B cell (primary cell): Measurements from ENCODE around the gene NCLN.

Experiments used
- EZH2 ChIP-seq: IDR thresholded peaks from 2 replicates; pipeline ENCODE4 v1.6.1; 2012; ENCODE audit warnings: borderline replicate concordance, low read depth, mild to moderate bottlenecking, moderate library complexity, low read length; ENCODE audit not compliant: insufficient read depth, poor library complexity, severe bottlenecking
- TF ChIP-seq, protein P1 (sequence below): fragments of 200-600 bp; IDR thresholded peaks from one replicate; pipeline ENCODE4 v1.8.0; 2022; ENCODE audit warnings: antibody characterized with exemption, mild to moderate bottlenecking

DNA sequence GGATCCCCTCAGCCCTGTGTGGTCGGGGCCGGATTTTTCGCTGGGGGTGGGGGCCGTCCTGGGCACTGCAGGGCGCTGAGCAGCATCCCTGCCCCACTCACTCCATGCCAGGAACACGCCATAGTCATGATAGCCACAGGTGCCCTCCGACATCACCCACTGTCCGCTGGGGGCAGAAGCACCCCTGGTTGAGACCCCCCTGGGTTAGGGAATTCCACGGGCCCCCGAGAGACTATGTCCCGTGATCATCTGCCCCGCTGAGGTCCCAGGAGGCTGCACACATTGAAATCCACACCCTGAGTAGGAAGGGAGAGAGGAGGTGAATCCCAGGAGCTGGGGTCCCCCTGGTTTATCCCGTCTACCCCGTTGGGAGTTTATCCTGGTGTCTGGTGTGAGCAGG, 16.2 kb downstream of the NCLN start:
- TF ChIP-seq, protein P1, sequence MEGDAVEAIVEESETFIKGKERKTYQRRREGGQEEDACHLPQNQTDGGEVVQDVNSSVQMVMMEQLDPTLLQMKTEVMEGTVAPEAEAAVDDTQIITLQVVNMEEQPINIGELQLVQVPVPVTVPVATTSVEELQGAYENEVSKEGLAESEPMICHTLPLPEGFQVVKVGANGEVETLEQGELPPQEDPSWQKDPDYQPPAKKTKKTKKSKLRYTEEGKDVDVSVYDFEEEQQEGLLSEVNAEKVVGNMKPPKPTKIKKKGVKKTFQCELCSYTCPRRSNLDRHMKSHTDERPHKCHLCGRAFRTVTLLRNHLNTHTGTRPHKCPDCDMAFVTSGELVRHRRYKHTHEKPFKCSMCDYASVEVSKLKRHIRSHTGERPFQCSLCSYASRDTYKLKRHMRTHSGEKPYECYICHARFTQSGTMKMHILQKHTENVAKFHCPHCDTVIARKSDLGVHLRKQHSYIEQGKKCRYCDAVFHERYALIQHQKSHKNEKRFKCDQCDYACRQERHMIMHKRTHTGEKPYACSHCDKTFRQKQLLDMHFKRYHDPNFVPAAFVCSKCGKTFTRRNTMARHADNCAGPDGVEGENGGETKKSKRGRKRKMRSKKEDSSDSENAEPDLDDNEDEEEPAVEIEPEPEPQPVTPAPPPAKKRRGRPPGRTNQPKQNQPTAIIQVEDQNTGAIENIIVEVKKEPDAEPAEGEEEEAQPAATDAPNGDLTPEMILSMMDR, result no peak
- TF ChIP-seq EZH2, result no peak
